DMS114 treated with DMSO at 0.1 percent for 48 hours (cell line): ENCODE measurements around the gene PPFIBP2.

Experiments used
- DNase-seq: peaks from one replicate; lab custom pipeline; 2025; ENCODE audit not compliant: unreplicated experiment; lab: John Stamatoyannopoulos, UW

Gene PPFIBP2

GRCh38 chr11:7513234-7514098 lies at the start of gene PPFIBP2:
Gene PPFIBP2 (plus strand): TSS chr11:7513999. CDS start chr11:7549476, 35,477 bp downstream.
- peak; percentile 43 for DNase-seq

- no peak for DNase-seq
These were observed 46.1 kb upstream of the PPFIBP2 start for GRCh38 chr11:7467652-7468051.

- no peak for DNase-seq
These were observed 44.4 kb upstream of the PPFIBP2 start for GRCh38 chr11:7469351-7469865.

- no peak for DNase-seq
These were observed 42.7 kb upstream of the PPFIBP2 start for GRCh38 chr11:7471071-7471470.

- DNase-seq, result no peak
These were observed 40.1 kb upstream of the PPFIBP2 start for GRCh38 chr11:7473717-7474116.

- DNase-seq, result no peak
These were observed 33.7 kb upstream of the PPFIBP2 start for GRCh38 chr11:7480113-7480512.

- no peak for DNase-seq
These were observed 29.7 kb upstream of the PPFIBP2 start for GRCh38 chr11:7484131-7484530.

GRCh38 chr11:7484645-7485044 lies 29.2 kb upstream of the PPFIBP2 start:
- no peak for DNase-seq

GRCh38 chr11:7485186-7486097 lies 28.4 kb upstream of the PPFIBP2 start, which contains the start of gene OLFML1:
Gene OLFML1 (plus strand): TSS chr11:7485506. CDS start chr11:7485876, 370 bp downstream.
- no peak for DNase-seq

- DNase-seq, result no peak
These were observed 27.6 kb upstream of the PPFIBP2 start for GRCh38 chr11:7486098-7486780.

GRCh38 chr11:7486781-7487140 lies 27.0 kb upstream of the PPFIBP2 start:
- DNase-seq, result no peak

GRCh38 chr11:7487360-7487759 lies 26.4 kb upstream of the PPFIBP2 start:
- peak; percentile 0 for DNase-seq

- DNase-seq, result no peak
These were observed 25.1 kb upstream of the PPFIBP2 start for GRCh38 chr11:7488681-7489080.

GRCh38 chr11:7489376-7489775 lies 24.4 kb upstream of the PPFIBP2 start:
- no peak for DNase-seq

GRCh38 chr11:7490054-7490453 lies 23.7 kb upstream of the PPFIBP2 start:
- DNase-seq, result no peak

- DNase-seq, result no peak
These were observed 23.3 kb upstream of the PPFIBP2 start for GRCh38 chr11:7490535-7490934.

GRCh38 chr11:7492253-7492652 lies 21.5 kb upstream of the PPFIBP2 start:
- no peak for DNase-seq

- no peak for DNase-seq
These were observed 20.1 kb upstream of the PPFIBP2 start for GRCh38 chr11:7493670-7494069.

- no peak for DNase-seq
These were observed 19.6 kb upstream of the PPFIBP2 start for GRCh38 chr11:7494086-7494745.

GRCh38 chr11:7495882-7496551 lies 17.8 kb upstream of the PPFIBP2 start:
- no peak for DNase-seq
